ENCODE data around the gene LRRC42.
"Not testable (repeated sequence)": the region's sequence is repeated elsewhere in the genome, so short reads cannot be mapped to it uniquely, and the experiment has no call there.

Gene LRRC42

GRCh38 chr1:53967409-53968124 is 21.4 kb downstream of the LRRC42 start:
- no peak for DNase-seq (ENCODE audit: low read depth in 2 of 2)

- no peak for DNase-seq (ENCODE audit: low read depth in 2 of 2)
Measured at GRCh38 chr1:53968125-53968513, 22.0 kb downstream of the LRRC42 start.

GRCh38 chr1:53969323-53969722 is 23.2 kb downstream of the LRRC42 start:
- not testable (repeated sequence) for DNase-seq (ENCODE audit: low read depth in 2 of 2)

- no peak for DNase-seq (ENCODE audit: low read depth in 2 of 2)
Measured at GRCh38 chr1:53971718-53972117, 25.6 kb downstream of the LRRC42 start.

- DNase-seq (ENCODE audit: low read depth in 2 of 2), result no peak
Measured at GRCh38 chr1:53975861-53976260, 29.7 kb downstream of the LRRC42 start.

- DNase-seq (ENCODE audit: low read depth in 2 of 2), result no peak
Measured at GRCh38 chr1:53979712-53980450, 33.7 kb downstream of the LRRC42 start.

- no peak for DNase-seq (ENCODE audit: low read depth in 2 of 2)
Measured at GRCh38 chr1:53981220-53981619, 35.1 kb downstream of the LRRC42 start.

- no peak for DNase-seq (ENCODE audit: low read depth in 2 of 2)
Measured at GRCh38 chr1:53982034-53982762, 36.0 kb downstream of the LRRC42 start.

- no peak for DNase-seq (ENCODE audit: low read depth in 2 of 2)
Measured at GRCh38 chr1:53982763-53983104, 36.6 kb downstream of the LRRC42 start.

- no peak for DNase-seq (ENCODE audit: low read depth in 2 of 2)
Measured at GRCh38 chr1:53984726-53985125, 38.6 kb downstream of the LRRC42 start.

GRCh38 chr1:53986458-53986857 is 40.3 kb downstream of the LRRC42 start:
- DNase-seq (ENCODE audit: low read depth in 2 of 2), result no peak

GRCh38 chr1:53987880-53988279 is 41.7 kb downstream of the LRRC42 start:
- no peak for DNase-seq (ENCODE audit: low read depth in 2 of 2)

- DNase-seq (ENCODE audit: low read depth in 2 of 2), result no peak
Measured at GRCh38 chr1:53992085-53992874, 46.1 kb downstream of the LRRC42 start.

- not testable (repeated sequence) for DNase-seq (ENCODE audit: low read depth in 2 of 2)
Measured at GRCh38 chr1:53994516-53994915, 48.4 kb downstream of the LRRC42 start.

- DNase-seq (ENCODE audit: low read depth in 2 of 2), result no peak
Measured at GRCh38 chr1:53995683-53996082, 49.5 kb downstream of the LRRC42 start.

- DNase-seq (ENCODE audit: low read depth in 2 of 2), result no peak
Measured at GRCh38 chr1:53998223-53998622, 52.1 kb downstream of the LRRC42 start.

GRCh38 chr1:53999920-54000319 is 53.8 kb downstream of the LRRC42 start:
- DNase-seq (ENCODE audit: low read depth in 2 of 2), result no peak

- DNase-seq (ENCODE audit: low read depth in 2 of 2), result no peak
Measured at GRCh38 chr1:54001591-54001990, 55.4 kb downstream of the LRRC42 start.

GRCh38 chr1:54002544-54003248 is 56.5 kb downstream of the LRRC42 start:
- DNase-seq (ENCODE audit: low read depth in 2 of 2), result no peak

- no peak for DNase-seq (ENCODE audit: low read depth in 2 of 2)
Measured at GRCh38 chr1:54003249-54003646, 57.1 kb downstream of the LRRC42 start.

GRCh38 chr1:54003750-54004480 is 57.8 kb downstream of the LRRC42 start:
- not testable (repeated sequence) for DNase-seq (ENCODE audit: low read depth in 2 of 2)
